ENCODE data around the gene OR1L8. TPM values are rescaled to one million over a fixed set of nuclear protein-coding genes. Genes with fewer than 3 reads are reported as not detected.

Gene OR1L8
- total RNA-seq, 1 experiment from 2014 or later, result not detected

DNA sequence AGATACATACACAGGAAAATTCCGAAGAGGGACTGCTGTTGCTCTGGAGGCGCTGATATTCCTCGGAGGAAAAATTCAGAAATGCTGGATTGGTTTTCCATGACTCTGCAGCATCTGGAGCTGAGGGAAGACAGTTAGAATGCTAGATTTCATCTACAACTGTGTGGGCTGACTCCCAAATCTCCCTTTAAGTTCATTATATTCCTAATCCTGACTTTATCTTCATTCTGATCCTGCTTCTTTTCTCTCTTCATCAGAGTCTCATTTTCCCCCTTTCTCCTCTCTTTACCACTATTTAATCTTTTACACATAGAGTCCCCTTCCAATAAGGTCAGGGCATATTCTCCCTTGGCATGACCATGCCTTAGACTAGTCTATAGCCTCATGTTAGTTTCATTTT lies 56.0 kb downstream of the OR1L8 start, which contains the start of gene OR1N1:
Gene OR1N1 (minus strand): TSS at position 101 of the 400 bp plus-strand sequence. CDS start 0 bp downstream, at position 101.
- TF ChIP-seq EZH2 (IDR thresholded peaks at IDR 0.05; ENCODE audit: low read length, unreplicated experiment), result no peak
- TF ChIP-seq EZH2phosphoT487 (IDR thresholded peaks at IDR 0.05; ENCODE audit: borderline replicate concordance, low read length), result no peak
- TF ChIP-seq, protein P1, sequence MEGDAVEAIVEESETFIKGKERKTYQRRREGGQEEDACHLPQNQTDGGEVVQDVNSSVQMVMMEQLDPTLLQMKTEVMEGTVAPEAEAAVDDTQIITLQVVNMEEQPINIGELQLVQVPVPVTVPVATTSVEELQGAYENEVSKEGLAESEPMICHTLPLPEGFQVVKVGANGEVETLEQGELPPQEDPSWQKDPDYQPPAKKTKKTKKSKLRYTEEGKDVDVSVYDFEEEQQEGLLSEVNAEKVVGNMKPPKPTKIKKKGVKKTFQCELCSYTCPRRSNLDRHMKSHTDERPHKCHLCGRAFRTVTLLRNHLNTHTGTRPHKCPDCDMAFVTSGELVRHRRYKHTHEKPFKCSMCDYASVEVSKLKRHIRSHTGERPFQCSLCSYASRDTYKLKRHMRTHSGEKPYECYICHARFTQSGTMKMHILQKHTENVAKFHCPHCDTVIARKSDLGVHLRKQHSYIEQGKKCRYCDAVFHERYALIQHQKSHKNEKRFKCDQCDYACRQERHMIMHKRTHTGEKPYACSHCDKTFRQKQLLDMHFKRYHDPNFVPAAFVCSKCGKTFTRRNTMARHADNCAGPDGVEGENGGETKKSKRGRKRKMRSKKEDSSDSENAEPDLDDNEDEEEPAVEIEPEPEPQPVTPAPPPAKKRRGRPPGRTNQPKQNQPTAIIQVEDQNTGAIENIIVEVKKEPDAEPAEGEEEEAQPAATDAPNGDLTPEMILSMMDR (conservative IDR thresholded peaks at IDR 0.05; ENCODE audit: low read depth, low read length), result no peak

GRCh38 chr9:122526602-122527001 lies 56.6 kb downstream of the OR1L8 start:
- CTCF ChIA-PET, result no interaction called here

More for the DNA sequence above, 56.0 kb downstream of the OR1L8 start, which contains the start of gene OR1N1:
- POLR2A ChIA-PET (ENCODE audit: unreplicated experiment), result no interaction called here
- intact Hi-C loops (cut with micrococcal nuclease), result no loop called here
- no peaks in the 10 kb centered on the region for H3K36me3 ChIP-seq (ENCODE audit: low read depth, low read length)
- no peaks in the 10 kb centered on the region for H4K20me1 ChIP-seq (ENCODE audit: low read length)
- no peak within 1 kb of the TSS for H3K4me3 ChIP-seq (ENCODE audit: low read length)
- H2AFZ ChIP-seq (ENCODE audit: low read length), result no peak within 1 kb of the TSS
- no peaks in the 10 kb centered on the region for H3K9me3 ChIP-seq (ENCODE audit: low read length)
- H3K27ac ChIP-seq (ENCODE audit: low read length), result no peak within 1 kb of the TSS
- no peak within 1 kb of the TSS for H3K9ac ChIP-seq (ENCODE audit: low read length)
- BruUV-seq (replicated peaks), result no TSS peak
- no peaks in the 10 kb centered on the region for H3F3A ChIP-seq (ENCODE audit: low read length, unreplicated experiment)
- no peaks in the 10 kb centered on the region for H3K79me2 ChIP-seq (ENCODE audit: low read length)
- no peak for ATAC-seq
- no peak within 1 kb of the TSS for H3K4me2 ChIP-seq (ENCODE audit: low read length)
- H3K4me1 ChIP-seq (ENCODE audit: insufficient read depth, low read length), result no peaks in the 10 kb centered on the region
- CTCF ChIA-PET, result no interaction called here
- no peaks in the 10 kb centered on the region for H3K9me2 ChIP-seq (replicated peaks; ENCODE audit: low read length)
- no peak for DNase-seq
- peaks cover 25% of the 10 kb centered on the region for H3K27me3 ChIP-seq (ENCODE audit: low read length)

DNA sequence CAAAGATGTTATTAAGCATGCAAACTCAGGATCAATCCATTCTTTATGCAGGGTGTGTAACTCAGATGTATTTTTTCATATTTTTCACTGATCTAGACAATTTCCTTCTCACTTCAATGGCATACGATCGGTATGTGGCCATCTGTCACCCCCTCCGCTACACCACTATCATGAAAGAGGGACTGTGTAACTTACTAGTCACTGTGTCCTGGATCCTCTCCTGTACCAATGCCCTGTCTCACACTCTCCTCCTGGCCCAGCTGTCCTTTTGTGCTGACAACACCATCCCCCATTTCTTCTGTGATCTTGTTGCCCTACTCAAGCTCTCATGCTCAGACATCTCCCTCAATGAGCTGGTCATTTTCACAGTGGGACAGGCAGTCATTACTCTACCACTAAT lies 63.8 kb downstream of the OR1L8 start:
- TF ChIP-seq, protein P1 (conservative IDR thresholded peaks at IDR 0.05; ENCODE audit: low read depth, low read length), result no peak
- TF ChIP-seq EZH2phosphoT487 (IDR thresholded peaks at IDR 0.05; ENCODE audit: borderline replicate concordance, low read length) (no peak), EZH2 (IDR thresholded peaks at IDR 0.05; ENCODE audit: low read length, unreplicated experiment) (no peak)
- ATAC-seq (no peak), DNase-seq (no peak)
- Histone ChIP-seq H3K36me3 (ENCODE audit: low read depth, low read length) (no peaks in the 10 kb centered on the region), H3K27ac (ENCODE audit: low read length) (no peak overlapping the region), H3K4me3 (ENCODE audit: low read length) (no peak overlapping the region), H3K9ac (ENCODE audit: low read length) (no peak overlapping the region), H4K20me1 (ENCODE audit: low read length) (no peaks in the 10 kb centered on the region), H2AFZ (ENCODE audit: low read length) (no peak overlapping the region), H3K9me3 (ENCODE audit: low read length) (no peaks in the 10 kb centered on the region), H3K4me2 (ENCODE audit: low read length) (no peak overlapping the region), H3F3A (ENCODE audit: low read length, unreplicated experiment) (no peaks in the 10 kb centered on the region), H3K27me3 (ENCODE audit: low read length) (peaks cover 32% of the 10 kb centered on the region), H3K4me1 (ENCODE audit: insufficient read depth, low read length) (no peaks in the 10 kb centered on the region), H3K79me2 (ENCODE audit: low read length) (no peaks in the 10 kb centered on the region), H3K9me2 (replicated peaks; ENCODE audit: low read length) (no peaks in the 10 kb centered on the region)
- intact Hi-C loops (cut with micrococcal nuclease), result no loop called here
- no TSS peak for BruUV-seq (replicated peaks)
- CTCF ChIA-PET, result no interaction called here
- POLR2A ChIA-PET (ENCODE audit: unreplicated experiment), result no interaction called here

More at GRCh38 chr9:122526602-122527001, 56.6 kb downstream of the OR1L8 start:
- TF ChIP-seq EZH2 (IDR thresholded peaks at IDR 0.05; ENCODE audit: low read length, unreplicated experiment) (no peak), EZH2phosphoT487 (IDR thresholded peaks at IDR 0.05; ENCODE audit: borderline replicate concordance, low read length) (no peak)
- TF ChIP-seq, protein P1 (conservative IDR thresholded peaks at IDR 0.05; ENCODE audit: low read depth, low read length), result no peak
- Histone ChIP-seq H3K9me2 (replicated peaks; ENCODE audit: low read length) (no peaks in the 10 kb centered on the region), H3K9me3 (ENCODE audit: low read length) (no peaks in the 10 kb centered on the region), H3K4me2 (ENCODE audit: low read length) (no peak overlapping the region), H3K4me3 (ENCODE audit: low read length) (no peak overlapping the region), H3F3A (ENCODE audit: low read length, unreplicated experiment) (no peaks in the 10 kb centered on the region), H3K4me1 (ENCODE audit: insufficient read depth, low read length) (no peaks in the 10 kb centered on the region), H3K9ac (ENCODE audit: low read length) (no peak overlapping the region), H3K36me3 (ENCODE audit: low read depth, low read length) (no peaks in the 10 kb centered on the region), H3K27ac (ENCODE audit: low read length) (no peak overlapping the region), H4K20me1 (ENCODE audit: low read length) (no peaks in the 10 kb centered on the region), H3K27me3 (ENCODE audit: low read length) (peaks cover 25% of the 10 kb centered on the region), H3K79me2 (ENCODE audit: low read length) (no peaks in the 10 kb centered on the region), H2AFZ (ENCODE audit: low read length) (no peak overlapping the region)
- intact Hi-C loops (cut with micrococcal nuclease), result no loop called here
- no peak for DNase-seq
- POLR2A ChIA-PET (ENCODE audit: unreplicated experiment), result no interaction called here
- no TSS peak for BruUV-seq (replicated peaks)
- no peak for ATAC-seq
